Cardiac muscle cell (in vitro differentiated cells and primary cell): ENCODE results near the gene MAN2A2. TPM values are rescaled to one million over a fixed set of nuclear protein-coding genes. Genes with fewer than 3 reads are reported as not detected.

Source experiments
- DNase-seq, 2 donors: peaks; one replicate each; pipeline versions ENCODE4 v3.0.0 to v3.0.0-alpha.2; 2010 to 2017; ENCODE audit warnings: low read depth in 1 of 2, low spot score in 1 of 2
- H3K27ac ChIP-seq: fragments of 200-600 bp; sonication (generic); 2 replicates; pipeline ENCODE4 v1.5.1; 2016
- H3K27me3 ChIP-seq: fragments of 200-600 bp; sonication (generic); 2 replicates; pipeline ENCODE4 v1.6.0; 2016; ENCODE audit warnings: control low read depth
- H3K36me3 ChIP-seq: fragments of 200-600 bp; sonication (generic); 2 replicates; pipeline ENCODE4 v1.5.1; 2016; ENCODE audit warnings: control low read depth
- H3K4me1 ChIP-seq: fragments of 200-600 bp; sonication (generic); 2 replicates; pipeline ENCODE4 v1.8.1; 2017; ENCODE audit warnings: low read depth, mild to moderate bottlenecking, mixed run types
- H3K4me3 ChIP-seq: fragments of 200-600 bp; sonication (generic); 2 replicates; pipeline ENCODE4 v1.5.1; 2016; ENCODE audit warnings: mild to moderate bottlenecking
- H3K9me3 ChIP-seq: fragments of 200-600 bp; sonication (generic); 2 replicates; pipeline ENCODE4 v1.5.1; 2017; ENCODE audit warnings: low read depth, mild to moderate bottlenecking, control low read depth
- polyA plus RNA-seq: library from polyadenylated mRNA; unstranded; fragments of >200 nt; fragmentation: Nextera tagmentation; extraction: Ambion mirVana; gene quantifications from 2 replicates; pipeline ENCODE4 v1.2.1, GENCODE V29; 2016
- total RNA-seq: library from RNA; depleted of rRNA; stranded (reverse); fragments of >200 nt; gene quantifications from 2 replicates; pipeline ENCODE4 v1.2.3, GENCODE V29; 2016
- TF ChIP-seq, protein P1 (sequence below): IDR thresholded peaks from 2 replicates; pipeline ENCODE4 v1.5.1; 2012; ENCODE audit warnings: low read depth, mild to moderate bottlenecking, low read length

MAN2A2 gene
- total and polyA plus RNA-seq, 2 experiments from 2014 or later: 53.0 to 54.3 TPM

GRCh38 chr15:90931575-90931827 lies 28.4 kb downstream of the MAN2A2 start:
- Histone ChIP-seq H3K4me1 (peaks cover 6% of the 10 kb centered on the region), H3K27ac (peak overlapping the region; percentile 51)
- TF ChIP-seq, protein P1, sequence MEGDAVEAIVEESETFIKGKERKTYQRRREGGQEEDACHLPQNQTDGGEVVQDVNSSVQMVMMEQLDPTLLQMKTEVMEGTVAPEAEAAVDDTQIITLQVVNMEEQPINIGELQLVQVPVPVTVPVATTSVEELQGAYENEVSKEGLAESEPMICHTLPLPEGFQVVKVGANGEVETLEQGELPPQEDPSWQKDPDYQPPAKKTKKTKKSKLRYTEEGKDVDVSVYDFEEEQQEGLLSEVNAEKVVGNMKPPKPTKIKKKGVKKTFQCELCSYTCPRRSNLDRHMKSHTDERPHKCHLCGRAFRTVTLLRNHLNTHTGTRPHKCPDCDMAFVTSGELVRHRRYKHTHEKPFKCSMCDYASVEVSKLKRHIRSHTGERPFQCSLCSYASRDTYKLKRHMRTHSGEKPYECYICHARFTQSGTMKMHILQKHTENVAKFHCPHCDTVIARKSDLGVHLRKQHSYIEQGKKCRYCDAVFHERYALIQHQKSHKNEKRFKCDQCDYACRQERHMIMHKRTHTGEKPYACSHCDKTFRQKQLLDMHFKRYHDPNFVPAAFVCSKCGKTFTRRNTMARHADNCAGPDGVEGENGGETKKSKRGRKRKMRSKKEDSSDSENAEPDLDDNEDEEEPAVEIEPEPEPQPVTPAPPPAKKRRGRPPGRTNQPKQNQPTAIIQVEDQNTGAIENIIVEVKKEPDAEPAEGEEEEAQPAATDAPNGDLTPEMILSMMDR: no peak

GRCh38 chr15:90931828-90932659 lies 28.9 kb downstream of the MAN2A2 start, which contains the start of gene HDDC3:
Gene HDDC3 (minus strand): TSS chr15:90932549. CDS start chr15:90932540, 9 bp downstream.
- DNase-seq: peak; percentile 88 to 91
- Histone ChIP-seq H3K9me3 (no peaks in the 10 kb centered on the region), H3K4me1 (peaks cover 6% of the 10 kb centered on the region), H3K27me3 (no peaks in the 10 kb centered on the region), H3K4me3 (peak within 1 kb of the TSS; percentile 66), H3K36me3 (no peaks in the 10 kb centered on the region), H3K27ac (peak within 1 kb of the TSS; percentile 51)
- TF ChIP-seq, protein P1: peak; percentile 87

More at GRCh38 chr15:90931575-90931827, 28.4 kb downstream of the MAN2A2 start:
- Histone ChIP-seq H3K36me3 (no peaks in the 10 kb centered on the region), H3K27me3 (no peaks in the 10 kb centered on the region), H3K4me3 (peak overlapping the region; percentile 66), H3K9me3 (no peaks in the 10 kb centered on the region)
- DNase-seq: no peak

GRCh38 chr15:90932660-90932991 lies 29.5 kb downstream of the MAN2A2 start:
- H3K4me3 ChIP-seq: peak overlapping the region; percentile 66

GRCh38 chr15:90933301-90933700 lies 30.2 kb downstream of the MAN2A2 start:
- no peak for DNase-seq
- peaks cover 2% of the 10 kb centered on the region for H3K36me3 ChIP-seq
- H3K4me1 ChIP-seq: peaks cover 6% of the 10 kb centered on the region
- no peaks in the 10 kb centered on the region for H3K9me3 ChIP-seq
- TF ChIP-seq, protein P1: no peak
- H3K4me3 ChIP-seq: no peak overlapping the region
- H3K27ac ChIP-seq: no peak overlapping the region
- no peaks in the 10 kb centered on the region for H3K27me3 ChIP-seq

More at GRCh38 chr15:90932660-90932991, 29.5 kb downstream of the MAN2A2 start:
- peaks cover 6% of the 10 kb centered on the region for H3K4me1 ChIP-seq
- no peaks in the 10 kb centered on the region for H3K36me3 ChIP-seq
- TF ChIP-seq, protein P1: no peak
- no peak overlapping the region for H3K27ac ChIP-seq
- no peaks in the 10 kb centered on the region for H3K9me3 ChIP-seq
- no peaks in the 10 kb centered on the region for H3K27me3 ChIP-seq
- DNase-seq: no peak

GRCh38 chr15:90934256-90934948 lies 31.3 kb downstream of the MAN2A2 start:
- no peaks in the 10 kb centered on the region for H3K27me3 ChIP-seq
- peak overlapping the region; percentile 58 for H3K4me3 ChIP-seq
- H3K4me1 ChIP-seq: peaks cover 6% of the 10 kb centered on the region
- H3K9me3 ChIP-seq: no peaks in the 10 kb centered on the region
- peak overlapping the region; percentile 29 for H3K27ac ChIP-seq
- peaks cover 9% of the 10 kb centered on the region for H3K36me3 ChIP-seq
- peak; percentile 84 to 87 for DNase-seq
- TF ChIP-seq, protein P1: peak; percentile 96
